Measurements from ENCODE around the gene CDH13. TPM values are rescaled to one million over a fixed set of nuclear protein-coding genes. Genes with fewer than 3 reads are reported as not detected.
"Not testable (repeated sequence)": the region's sequence is repeated elsewhere in the genome, so short reads cannot be mapped to it uniquely, and the experiment has no call there.

The CDH13 gene
- total RNA-seq, 1 experiment from 2014 or later: not detected

- no peak for DNase-seq (ENCODE audit: low spot score)
These were observed 256.4 kb downstream of the CDH13 start for GRCh38 chr16:82882982-82883835.

GRCh38 chr16:82884320-82884898, 257.6 kb downstream of the CDH13 start:
- DNase-seq (ENCODE audit: low spot score): no peak

DNA sequence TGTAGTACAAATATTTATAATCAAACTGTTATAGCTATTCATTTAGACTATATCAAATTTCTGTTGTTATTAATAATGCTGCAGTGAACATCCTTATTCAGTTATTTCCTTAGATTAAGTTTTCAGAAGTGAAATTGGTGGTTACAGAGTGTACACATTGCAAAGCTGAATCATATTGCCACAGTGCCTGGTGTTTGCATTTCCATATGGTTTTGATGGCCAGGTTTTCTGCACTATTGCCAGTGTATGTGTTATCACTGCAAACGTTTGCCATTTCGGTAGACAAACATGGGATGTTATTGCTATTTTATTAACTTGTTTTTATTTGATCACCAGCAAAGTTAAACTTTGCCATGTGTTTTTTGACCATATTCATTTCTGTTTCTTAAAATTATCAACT, 259.4 kb downstream of the CDH13 start:
- DNase-seq (ENCODE audit: low spot score): no peak

DNA sequence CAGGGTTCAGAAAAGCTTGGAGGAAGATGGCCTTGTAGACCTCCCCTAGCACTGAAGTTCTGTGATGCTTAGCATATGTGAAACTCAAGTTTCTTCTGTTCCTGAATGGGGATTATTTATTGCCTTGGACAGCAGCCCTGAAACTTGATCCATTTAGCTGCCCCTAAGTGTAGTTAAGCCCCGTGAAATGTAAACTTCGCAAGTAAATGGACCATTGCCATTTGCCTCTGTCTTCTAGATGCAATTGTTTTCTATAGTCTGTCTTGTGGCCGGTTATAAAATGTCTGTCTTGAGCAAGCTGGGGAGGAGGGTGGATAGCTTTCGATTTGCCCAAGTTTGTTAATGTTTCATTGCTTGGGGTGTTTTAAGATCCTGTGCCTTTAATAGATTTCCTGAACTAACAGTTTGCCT, 261.8 kb downstream of the CDH13 start:
- DNase-seq (ENCODE audit: low spot score): no peak

DNA sequence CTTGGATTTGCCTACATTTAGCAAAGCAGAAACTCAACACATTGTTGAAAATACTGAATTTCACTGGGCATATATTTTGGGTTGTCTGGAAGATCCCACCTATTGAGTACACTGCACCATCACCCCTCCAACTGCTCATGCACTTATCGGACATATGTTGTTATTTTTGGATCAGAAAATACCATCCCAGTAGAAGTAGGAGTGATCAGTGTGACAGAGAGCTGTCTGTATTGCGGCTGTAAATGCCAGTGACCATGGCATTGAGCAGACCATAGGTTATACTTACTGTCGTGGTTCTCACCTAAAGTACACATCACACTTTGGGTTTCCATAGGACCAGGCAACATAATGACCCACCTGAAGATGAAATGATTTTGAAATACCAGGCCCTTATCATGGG, 264.7 kb downstream of the CDH13 start:
- DNase-seq (ENCODE audit: low spot score): no peak

GRCh38 chr16:82891918-82892317, 265.1 kb downstream of the CDH13 start:
- no peak for DNase-seq (ENCODE audit: low spot score)

GRCh38 chr16:82892324-82892723, 265.6 kb downstream of the CDH13 start:
- no peak for DNase-seq (ENCODE audit: low spot score)

DNA sequence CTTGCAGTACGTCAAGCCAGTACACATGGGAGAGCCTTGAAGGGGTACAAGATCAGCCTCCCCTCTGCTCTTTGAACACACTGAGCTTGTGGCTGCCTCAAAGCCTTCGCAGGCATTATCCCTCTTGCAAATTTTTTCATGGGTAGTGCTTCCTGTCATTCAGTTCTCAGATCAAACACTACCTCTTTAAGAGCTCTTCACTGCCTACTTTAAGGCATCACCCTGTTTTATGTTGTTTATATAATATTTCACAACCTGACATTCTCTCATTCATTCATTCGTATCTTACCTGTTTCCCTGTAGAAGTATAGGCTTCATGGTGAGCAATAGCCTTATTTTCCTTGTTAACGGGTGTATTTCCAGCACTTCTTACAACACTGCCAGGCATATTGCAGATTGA, 269.1 kb downstream of the CDH13 start:
- no peak for DNase-seq (ENCODE audit: low spot score)

DNA sequence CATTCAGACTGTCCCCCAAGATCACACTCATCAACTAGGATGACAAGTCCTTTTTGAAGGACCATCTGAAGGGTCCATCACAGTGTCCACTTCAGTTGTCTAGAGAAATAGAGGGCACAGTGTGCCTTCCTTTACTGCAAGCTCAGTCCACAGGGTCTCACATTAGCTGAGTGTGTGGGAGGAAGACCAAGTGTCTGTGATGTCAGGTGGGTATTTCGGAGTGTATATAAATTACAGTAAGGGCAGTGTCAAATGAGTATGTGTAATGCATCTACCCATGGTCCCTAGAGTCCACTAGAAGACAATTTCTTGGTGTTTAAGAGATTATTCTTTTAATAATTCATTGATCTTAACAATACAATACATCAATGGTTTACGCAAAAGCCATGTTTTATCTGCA, 272.2 kb downstream of the CDH13 start:
- DNase-seq (ENCODE audit: low spot score): no peak

GRCh38 chr16:82899731-82900450, 273.1 kb downstream of the CDH13 start:
- no peak for DNase-seq (ENCODE audit: low spot score)

- no peak for DNase-seq (ENCODE audit: low spot score)
These were observed 273.8 kb downstream of the CDH13 start for GRCh38 chr16:82900559-82900958.

- no peak for DNase-seq (ENCODE audit: low spot score)
These were observed 285.2 kb downstream of the CDH13 start for GRCh38 chr16:82911925-82912324.

- DNase-seq (ENCODE audit: low spot score): no peak
These were observed 288.5 kb downstream of the CDH13 start for GRCh38 chr16:82915139-82915824.

DNA sequence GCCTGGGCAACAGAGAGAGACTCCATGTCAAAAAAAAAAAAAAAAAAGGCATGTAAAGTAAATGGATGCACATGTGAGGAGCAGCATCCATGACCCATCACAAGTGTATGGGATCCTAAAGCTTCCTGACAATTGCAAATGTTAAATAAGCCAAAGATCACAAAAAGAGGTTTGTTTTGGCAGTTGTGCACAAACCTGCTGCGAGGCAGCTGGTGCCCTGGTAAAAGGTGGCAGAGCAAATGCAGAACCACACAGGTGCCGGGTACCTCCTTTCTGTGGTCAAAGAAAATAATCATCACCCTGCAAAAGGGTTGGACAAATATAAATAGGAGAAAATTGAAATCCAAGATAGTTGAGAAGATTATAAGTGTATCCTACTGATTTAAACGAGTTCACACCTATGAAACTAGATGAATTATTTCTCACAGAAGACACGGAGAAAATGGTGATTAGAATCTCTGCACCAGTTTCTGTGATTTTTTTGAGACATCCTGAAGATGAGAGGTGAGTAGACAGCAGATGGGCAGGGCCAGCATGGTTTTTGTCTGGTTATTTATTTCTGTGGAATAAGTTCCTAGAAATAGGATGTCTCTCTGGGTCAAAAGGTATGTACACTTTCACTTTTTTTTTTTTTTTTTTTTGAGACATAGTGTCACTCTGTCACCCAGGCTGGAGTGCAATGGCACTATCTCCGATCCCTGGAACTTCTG, 291.3 kb downstream of the CDH13 start:
- DNase-seq (ENCODE audit: low spot score): no peak

GRCh38 chr16:82924075-82924854, 297.5 kb downstream of the CDH13 start:
- DNase-seq (ENCODE audit: low spot score): peak; percentile 26

DNA sequence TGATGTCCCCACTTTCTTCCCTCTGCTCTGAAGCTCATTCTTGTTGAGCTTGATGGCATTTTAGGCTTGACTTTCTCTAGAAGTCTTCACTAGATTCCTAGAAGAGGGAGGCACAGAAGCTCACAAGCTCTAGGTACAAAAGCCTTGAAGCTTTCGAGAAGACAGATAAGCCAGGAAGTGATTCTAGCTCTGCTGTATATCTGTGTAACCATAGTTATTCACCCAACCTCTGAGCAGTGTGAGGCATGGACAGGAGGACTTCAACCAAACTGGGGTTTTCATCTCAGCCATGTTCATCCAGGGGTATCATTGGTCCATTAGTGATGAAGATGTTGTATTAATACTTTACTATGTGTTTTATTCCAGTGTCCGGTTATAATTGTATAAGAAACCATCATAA, 299.7 kb downstream of the CDH13 start:
- DNase-seq (ENCODE audit: low spot score): no peak

- not testable (repeated sequence) for DNase-seq (ENCODE audit: low spot score)
These were observed 307.2 kb downstream of the CDH13 start for GRCh38 chr16:82933933-82934332.

DNA sequence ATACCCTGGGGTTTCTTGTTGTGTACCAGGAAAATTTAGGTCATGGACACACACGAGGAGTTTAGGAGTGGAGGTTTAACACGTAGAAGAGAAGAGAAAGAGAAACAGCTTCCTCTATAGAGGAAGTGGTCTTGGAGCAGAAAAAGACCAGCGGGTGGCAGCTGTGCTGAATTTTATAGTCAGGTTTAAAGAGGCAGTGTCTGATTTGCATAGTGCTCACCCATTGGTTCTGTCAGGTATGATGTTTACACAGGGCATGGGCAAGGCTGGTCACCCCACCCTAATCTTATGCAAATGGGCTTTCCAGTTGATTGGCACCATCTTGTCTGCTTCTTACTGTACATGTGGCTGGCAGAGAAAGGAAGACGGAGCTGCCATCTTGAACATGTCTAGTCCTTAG, 309.0 kb downstream of the CDH13 start:
- no peak for DNase-seq (ENCODE audit: low spot score)

GRCh38 chr16:82936941-82937551, 310.3 kb downstream of the CDH13 start:
- DNase-seq (ENCODE audit: low spot score): no peak

DNA sequence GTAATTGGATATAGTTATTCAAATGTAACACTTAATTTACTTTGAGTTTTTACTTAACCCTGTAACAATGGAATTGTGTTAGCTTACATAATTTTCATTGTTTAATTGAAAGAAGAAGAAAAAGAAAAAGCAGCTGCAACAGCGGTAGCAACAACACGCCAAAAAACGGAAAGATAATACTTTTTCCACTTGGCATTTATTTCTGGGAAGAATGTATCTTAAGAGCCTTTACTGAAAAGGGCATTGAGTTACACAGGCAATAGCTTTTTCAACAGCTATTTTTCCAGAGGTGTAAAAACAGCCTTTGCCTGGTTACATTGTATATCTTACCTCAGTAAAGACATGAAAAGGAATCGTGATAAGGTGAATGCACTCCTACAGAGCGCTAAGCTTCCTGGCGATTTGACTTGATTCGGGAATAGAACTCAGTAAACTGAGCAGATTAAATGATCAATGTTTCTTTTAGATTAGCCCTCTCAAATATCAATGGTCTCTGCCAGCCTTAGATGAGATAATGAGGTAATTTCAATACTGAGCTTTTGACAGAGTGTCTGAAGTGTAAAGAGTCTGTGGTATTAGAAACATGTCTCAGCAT, 311.3 kb downstream of the CDH13 start:
- DNase-seq (ENCODE audit: low spot score): no peak

Measured in HT-29 (cell line).